Upper lobe of left lung (tissue), 6 donors: ENCODE results near the gene SIRPG. TPM values are rescaled to one million over a fixed set of nuclear protein-coding genes. Genes with fewer than 3 reads are reported as not detected.

Source experiments
- ATAC-seq, 2 donors: fragments of 200-7000 bp; cut with Tn5 transposase; one replicate each; pipeline ENCODE4 v1.9.1; 2022; ENCODE audit warnings: mild to moderate bottlenecking in 2 of 2, moderate library complexity in 2 of 2; ENCODE audit not compliant: low FRiP score in 2 of 2
- DNase-seq, 2 donors: peaks; one replicate each; pipeline ENCODE4 v3.0.0-alpha.2; 2019 to 2020
- H3K27ac ChIP-seq, 4 donors: fragments of 200-600 bp; sonication (generic); one replicate each; pipeline ENCODE4 v1.5.1; 2016 to 2019
- H3K27me3 ChIP-seq, 4 donors: fragments of 200-600 bp; sonication (generic); one replicate each; pipeline ENCODE4 v1.5.1; 2017 to 2019
- H3K36me3 ChIP-seq, 4 donors: fragments of 200-600 bp; sonication (generic); one replicate each; pipeline ENCODE4 v1.5.1; 2016 to 2019
- H3K4me1 ChIP-seq, 4 donors: fragments of 200-600 bp; sonication (generic); one replicate each; pipeline ENCODE4 v1.5.1; 2018 to 2019
- H3K4me3 ChIP-seq, 4 donors: fragments of 200-600 bp; sonication (generic); one replicate each; pipeline ENCODE4 v1.5.1; 2017 to 2019; ENCODE audit warnings: mild to moderate bottlenecking in 2 of 4, moderate library complexity in 1 of 4
- H3K9me3 ChIP-seq, 4 donors: fragments of 200-600 bp; sonication (generic); one replicate each; pipeline ENCODE4 v1.5.1; 2018 to 2019
- CTCF ChIP-seq, 6 experiments: fragments of 450-650 bp in 4 of 6; fragments of 200-600 bp in 2 of 6; sonication (generic) in 2 of 6; IDR thresholded peaks; one replicate each; pipeline ENCODE4 v1.5.1; 2016 to 2019; ENCODE audit warnings: antibody characterized with exemption in 6 of 6
- EP300 ChIP-seq, 4 donors: sonication (generic); formaldehyde crosslinking; IDR thresholded peaks; one replicate each; pipeline ENCODE4 v1.5.1; 2017; ENCODE audit warnings: antibody characterized with exemption in 4 of 4, control low read depth in 2 of 4
- POLR2A ChIP-seq, 4 donors: fragments of 450-650 bp; IDR thresholded peaks; one replicate each; pipeline ENCODE4 v1.5.1; 2016 to 2017; ENCODE audit warnings: antibody characterized with exemption in 4 of 4, mild to moderate bottlenecking in 2 of 4
- POLR2AphosphoS5 ChIP-seq, 2 donors: sonication (generic); formaldehyde crosslinking; IDR thresholded peaks; one replicate each; pipeline ENCODE4 v1.5.1; 2017; ENCODE audit warnings: antibody characterized with exemption in 2 of 2
- WGBS, 2 donors: methylation state at CpG; one replicate each; pipeline ENCODE4 v1.1.5; 2017 to 2018; 5-methylcytosine and 5-hydroxymethylcytosine counted together
- total RNA-seq, 6 donors: library from RNA; depleted of rRNA in 4 of 6; stranded (reverse); fragments of >200 nt in 4 of 6; gene quantifications; one replicate each; pipeline versions ENCODE4 v1.1.0 to v1.2.1, GENCODE V29; 2016 to 2021
- donor health status: DM: no; HTN: no; CAD: no; lungs with moderate emphysema.
- donor health status: DM: no; HTN: yes; CAD: no; lungs with severe emphysema.

The SIRPG gene
- total RNA-seq, 6 donors from 2014 or later: 0.71 to 2.4 (median 0.97) TPM; not detected in 3

- H3K27me3 ChIP-seq: no peaks in the 10 kb centered on the region
- H3K4me1 ChIP-seq: peaks cover 0 to 9% (median 0%) of the 10 kb centered on the region in 4 donors
- H3K36me3 ChIP-seq: no peaks in the 10 kb centered on the region
- no peak overlapping the region for H3K27ac ChIP-seq
- H3K9me3 ChIP-seq: no peaks in the 10 kb centered on the region
- TF ChIP-seq EP300 (IDR thresholded peaks at IDR 0.05) (no peak), POLR2A (IDR thresholded peaks at IDR 0.05) (no peak), POLR2AphosphoS5 (IDR thresholded peaks at IDR 0.05) (no peak), CTCF (IDR thresholded peaks at IDR 0.05) (no peak)
- 91 to 95% methylated on average over 3 of the region's 3 CpGs for WGBS, 2 donors
- no peak for DNase-seq
- ATAC-seq: no peak
- H3K4me3 ChIP-seq: no peak overlapping the region
Measured at GRCh38 chr20:1674361-1674760, 16.8 kb upstream of the SIRPG start.

- Histone ChIP-seq H3K9me3 (no peaks in the 10 kb centered on the region), H3K36me3 (no peaks in the 10 kb centered on the region), H3K27ac (peak overlapping the region in 1 of 4 donors; percentile 11), H3K27me3 (no peaks in the 10 kb centered on the region), H3K4me1 (peaks cover 0 to 9% (median 0%) of the 10 kb centered on the region in 4 donors), H3K4me3 (no peak overlapping the region)
- WGBS, 2 donors: 54 to 78% methylated on average over 4 of the region's 4 CpGs
- TF ChIP-seq POLR2AphosphoS5 (IDR thresholded peaks at IDR 0.05): no peak
- no peak for TF ChIP-seq EP300 (IDR thresholded peaks at IDR 0.05)
- no peak for TF ChIP-seq POLR2A (IDR thresholded peaks at IDR 0.05)
- no peak for TF ChIP-seq CTCF (IDR thresholded peaks at IDR 0.05)
- DNase-seq (no peak), ATAC-seq (no peak)
Measured at GRCh38 chr20:1673424-1673823, 15.8 kb upstream of the SIRPG start.

GRCh38 chr20:1672728-1673127 is 15.1 kb upstream of the SIRPG start:
- no peak overlapping the region for H3K4me3 ChIP-seq
- ATAC-seq: no peak
- DNase-seq: no peak
- no peaks in the 10 kb centered on the region for H3K27me3 ChIP-seq
- H3K27ac ChIP-seq: no peak overlapping the region
- 73 to 83% methylated on average over 3 of the region's 3 CpGs for WGBS, 2 donors
- H3K9me3 ChIP-seq: no peaks in the 10 kb centered on the region
- peaks cover 0 to 9% (median 0%) of the 10 kb centered on the region in 4 donors for H3K4me1 ChIP-seq
- TF ChIP-seq POLR2AphosphoS5 (IDR thresholded peaks at IDR 0.05): no peak
- TF ChIP-seq CTCF (IDR thresholded peaks at IDR 0.05): no peak
- TF ChIP-seq POLR2A (IDR thresholded peaks at IDR 0.05): no peak
- TF ChIP-seq EP300 (IDR thresholded peaks at IDR 0.05): no peak
- H3K36me3 ChIP-seq: no peaks in the 10 kb centered on the region

GRCh38 chr20:1671891-1672669 is 14.5 kb upstream of the SIRPG start:
- Histone ChIP-seq H3K27ac (no peak overlapping the region), H3K4me3 (no peak overlapping the region), H3K36me3 (no peaks in the 10 kb centered on the region), H3K9me3 (no peaks in the 10 kb centered on the region), H3K27me3 (no peaks in the 10 kb centered on the region), H3K4me1 (peaks cover 0 to 9% (median 0%) of the 10 kb centered on the region in 4 donors)
- ATAC-seq: no peak
- no peak for DNase-seq
- WGBS, 2 donors: 84 to 91% methylated on average over 11 of the region's 11 CpGs
- TF ChIP-seq POLR2AphosphoS5 (IDR thresholded peaks at IDR 0.05) (no peak), CTCF (IDR thresholded peaks at IDR 0.05) (no peak), EP300 (IDR thresholded peaks at IDR 0.05) (no peak), POLR2A (IDR thresholded peaks at IDR 0.05) (no peak)

- Histone ChIP-seq H3K27me3 (no peaks in the 10 kb centered on the region), H3K4me1 (peaks cover 0 to 2% (median 0%) of the 10 kb centered on the region in 4 donors), H3K9me3 (no peaks in the 10 kb centered on the region), H3K36me3 (no peaks in the 10 kb centered on the region), H3K4me3 (no peak overlapping the region), H3K27ac (no peak overlapping the region)
- no peak for DNase-seq
- no peak for TF ChIP-seq EP300 (IDR thresholded peaks at IDR 0.05)
- no peak for TF ChIP-seq POLR2A (IDR thresholded peaks at IDR 0.05)
- ATAC-seq: no peak
- 84 to 87% methylated on average over 5 of the region's 5 CpGs for WGBS, 2 donors
Measured at GRCh38 chr20:1669304-1669703, 11.7 kb upstream of the SIRPG start.
